Measurements from ENCODE around the gene FFAR2.

- TF ChIP-seq, protein P1, sequence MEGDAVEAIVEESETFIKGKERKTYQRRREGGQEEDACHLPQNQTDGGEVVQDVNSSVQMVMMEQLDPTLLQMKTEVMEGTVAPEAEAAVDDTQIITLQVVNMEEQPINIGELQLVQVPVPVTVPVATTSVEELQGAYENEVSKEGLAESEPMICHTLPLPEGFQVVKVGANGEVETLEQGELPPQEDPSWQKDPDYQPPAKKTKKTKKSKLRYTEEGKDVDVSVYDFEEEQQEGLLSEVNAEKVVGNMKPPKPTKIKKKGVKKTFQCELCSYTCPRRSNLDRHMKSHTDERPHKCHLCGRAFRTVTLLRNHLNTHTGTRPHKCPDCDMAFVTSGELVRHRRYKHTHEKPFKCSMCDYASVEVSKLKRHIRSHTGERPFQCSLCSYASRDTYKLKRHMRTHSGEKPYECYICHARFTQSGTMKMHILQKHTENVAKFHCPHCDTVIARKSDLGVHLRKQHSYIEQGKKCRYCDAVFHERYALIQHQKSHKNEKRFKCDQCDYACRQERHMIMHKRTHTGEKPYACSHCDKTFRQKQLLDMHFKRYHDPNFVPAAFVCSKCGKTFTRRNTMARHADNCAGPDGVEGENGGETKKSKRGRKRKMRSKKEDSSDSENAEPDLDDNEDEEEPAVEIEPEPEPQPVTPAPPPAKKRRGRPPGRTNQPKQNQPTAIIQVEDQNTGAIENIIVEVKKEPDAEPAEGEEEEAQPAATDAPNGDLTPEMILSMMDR (IDR thresholded peaks at IDR 0.05; ENCODE audit: low read depth, low read length): no peak
- no peak for TF ChIP-seq MYC (IDR thresholded peaks at IDR 0.05; ENCODE audit: low read depth, low read length)
These were observed 26.7 kb upstream of the FFAR2 start for GRCh38 chr19:35421362-35421761.

Measured in NB4 (cell line).